Activated CD4-positive, alpha-beta T cell treated with anti-CD3 and anti-CD28 coated beads, Interleukin-2, amount 50 U/mL, for 24 hours (primary cell): Measurements from ENCODE around the gene COPB2.

ENCODE experiments used
- DNase-seq, 2 donors: peaks; one replicate each; pipeline ENCODE4 v3.0.0-alpha.2; 2020; ENCODE audit warnings: low read depth in 1 of 2, low spot score in 1 of 2

COPB2 gene

DNA sequence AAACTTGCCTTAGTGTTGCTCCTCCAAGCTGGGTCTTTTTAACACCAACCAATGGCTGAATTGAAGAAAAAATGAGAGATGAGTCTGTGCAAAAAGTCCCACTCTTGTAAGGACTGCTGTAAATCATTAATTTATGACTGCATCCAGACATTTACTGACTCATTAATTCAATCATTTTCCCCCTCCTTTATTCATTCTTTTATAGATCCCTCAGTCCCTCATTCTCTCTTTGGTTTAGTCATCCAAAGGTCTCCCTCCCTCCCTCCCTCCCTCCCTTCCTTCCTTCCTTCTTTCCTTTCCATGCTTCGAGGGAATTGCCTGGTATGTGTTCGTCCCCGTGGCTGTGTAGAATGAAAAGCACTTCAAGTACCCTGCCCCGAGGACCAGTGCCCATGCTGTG is 80.9 kb downstream of the COPB2 start:
- DNase-seq = no peak

DNA sequence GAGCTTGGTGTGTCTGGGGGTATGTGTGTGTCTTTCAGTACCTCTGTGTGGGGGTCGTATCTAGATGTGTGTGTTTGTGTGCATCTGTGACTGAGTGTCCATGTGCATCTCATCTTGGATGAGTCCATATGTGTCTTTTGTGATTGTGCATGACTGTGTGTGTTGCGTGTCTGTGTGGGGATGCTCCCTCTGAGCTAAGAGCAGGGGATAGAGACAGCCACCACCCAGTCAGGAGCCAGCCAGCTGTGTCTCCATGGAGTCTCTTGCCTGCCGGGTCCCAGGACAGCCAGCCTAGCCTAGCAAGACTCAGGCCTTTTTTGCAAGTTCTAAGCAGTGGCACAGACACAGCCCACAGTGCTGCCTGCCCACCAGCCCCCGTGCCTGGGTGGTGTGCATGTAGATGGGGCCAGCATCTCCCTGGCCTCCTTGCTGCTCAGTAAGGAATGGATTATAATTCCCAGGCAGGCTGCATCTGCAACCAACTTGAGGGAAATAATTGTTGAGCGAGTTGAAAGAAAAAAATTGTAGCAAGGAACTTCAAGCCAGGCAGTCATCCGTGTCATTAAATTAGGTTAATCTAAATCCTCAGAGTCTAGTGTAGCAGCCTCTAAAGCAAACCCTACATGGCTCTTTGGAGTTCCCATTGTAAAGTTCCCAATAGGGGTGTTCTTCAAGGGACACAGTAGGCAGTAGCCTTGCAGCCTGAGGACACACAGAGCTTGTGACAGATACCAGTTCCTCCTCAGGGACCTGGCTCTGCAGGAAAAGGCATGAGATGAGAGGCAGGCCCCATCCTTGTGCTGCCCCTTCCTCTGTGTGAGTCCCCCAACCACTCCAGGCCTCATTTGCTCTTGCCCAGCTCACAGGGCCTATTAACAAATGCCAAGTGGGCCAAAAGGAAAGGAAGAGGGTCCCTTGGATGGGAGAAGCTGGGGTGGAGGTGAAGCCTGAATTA is 81.6 kb downstream of the COPB2 start:
- no peak for DNase-seq
